ENCODE measurements around the gene NIBAN1.

The NIBAN1 gene

GRCh38 chr1:184945678-184946412 lies 28.5 kb downstream of the NIBAN1 start:
- no peak for DNase-seq

DNA sequence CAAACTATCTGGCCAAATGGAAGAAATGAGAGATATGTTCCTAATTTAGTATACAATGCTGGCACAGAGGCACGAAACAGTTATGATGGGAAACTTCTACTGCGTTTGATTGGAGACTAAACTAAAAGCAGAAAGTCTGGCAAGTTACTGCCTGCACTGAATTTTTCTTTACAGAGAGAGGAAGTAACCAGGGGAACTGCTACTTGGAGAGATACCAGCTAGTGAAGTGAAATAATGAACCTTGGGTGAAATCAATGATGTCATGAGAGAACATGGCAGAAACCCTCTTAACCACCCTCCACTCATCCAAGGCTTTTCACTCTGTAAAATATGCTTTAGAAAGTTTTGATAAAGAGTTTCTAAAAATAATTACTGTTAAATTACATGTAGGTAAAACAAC lies 29.3 kb downstream of the NIBAN1 start:
- DNase-seq = no peak

- DNase-seq = no peak
These were observed 30.3 kb downstream of the NIBAN1 start for GRCh38 chr1:184943998-184944397.

DNA sequence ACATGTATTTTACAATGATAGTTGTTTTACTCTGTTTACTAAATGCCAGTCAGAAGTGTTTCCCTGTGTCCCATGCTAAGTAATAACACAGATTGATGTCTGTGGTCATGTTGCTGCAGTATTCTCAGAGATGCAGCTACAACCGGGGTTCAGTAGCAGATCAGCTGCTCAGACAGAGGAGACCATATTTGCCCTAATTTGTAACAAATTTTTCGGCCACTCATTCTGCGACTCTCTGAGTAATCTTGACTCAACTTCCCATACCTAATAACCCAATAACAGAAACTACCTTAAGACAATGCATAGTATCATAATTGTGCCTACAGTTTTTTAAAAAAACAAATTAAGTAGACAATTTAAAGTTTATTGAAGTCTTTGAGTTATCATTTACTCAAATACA lies 32.6 kb downstream of the NIBAN1 start:
- no peak for DNase-seq

DNA sequence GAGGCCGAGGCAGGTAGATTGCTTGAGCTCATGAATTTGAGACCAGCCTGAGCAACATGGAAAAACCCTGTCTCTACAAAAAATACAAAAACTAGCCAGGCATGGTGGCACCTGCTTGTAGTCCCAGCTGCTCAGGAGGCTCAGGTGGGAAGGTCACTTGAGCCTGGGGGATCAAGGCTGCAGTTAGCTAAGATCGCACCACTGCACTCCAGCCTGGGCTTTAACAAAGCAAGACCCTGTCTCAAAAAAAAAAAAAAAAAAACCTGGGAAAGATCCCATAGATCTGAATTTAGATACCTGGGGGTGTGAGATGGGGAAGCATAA lies 32.9 kb downstream of the NIBAN1 start:
- DNase-seq = no peak

- no peak for DNase-seq
These were observed 33.5 kb downstream of the NIBAN1 start for GRCh38 chr1:184940694-184941409.

GRCh38 chr1:184940226-184940625 lies 34.1 kb downstream of the NIBAN1 start:
- DNase-seq = no peak

- no peak for DNase-seq
These were observed 36.6 kb downstream of the NIBAN1 start for GRCh38 chr1:184937729-184938128.

- no peak for DNase-seq
These were observed 38.1 kb downstream of the NIBAN1 start for GRCh38 chr1:184935920-184936798.

DNA sequence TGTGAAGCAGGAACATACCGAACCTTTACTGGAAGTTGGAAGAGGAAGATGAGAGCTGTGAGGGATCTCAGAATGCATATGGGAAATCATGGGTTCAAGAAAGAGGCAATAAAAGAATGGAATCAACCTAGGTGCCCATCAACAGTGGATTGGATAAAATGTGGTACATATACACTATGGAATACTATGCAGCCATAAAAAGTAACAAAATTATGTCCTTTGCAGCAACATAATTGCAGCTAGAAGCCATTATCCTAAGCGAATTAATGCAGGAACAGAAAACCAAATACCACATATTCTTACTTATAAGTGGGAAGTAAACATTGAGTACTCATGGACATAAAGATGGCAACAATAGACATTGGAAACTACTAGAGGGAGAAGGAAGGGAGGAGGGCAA lies 40.4 kb downstream of the NIBAN1 start:
- DNase-seq = no peak

DNA sequence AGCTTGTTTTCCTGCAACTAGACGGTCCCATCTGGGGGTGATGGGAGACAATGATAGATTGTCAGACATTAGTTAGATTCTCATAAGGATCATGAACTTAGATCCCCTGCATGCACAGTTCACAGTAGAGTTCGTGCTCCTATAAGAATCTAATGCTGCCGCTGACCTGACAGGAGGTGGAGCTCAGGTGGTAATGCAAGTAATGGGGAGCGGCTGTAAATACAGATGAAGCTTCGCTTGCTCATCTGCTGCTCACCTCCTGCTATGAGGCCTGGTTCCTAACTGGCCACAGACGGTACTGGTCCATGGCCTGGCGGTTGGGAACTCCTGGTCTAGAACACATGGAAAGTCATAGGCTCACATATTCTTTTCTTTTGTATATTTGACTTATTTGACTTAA lies 42.0 kb downstream of the NIBAN1 start:
- DNase-seq = no peak

GRCh38 chr1:184931566-184931965 lies 42.7 kb downstream of the NIBAN1 start:
- DNase-seq = no peak

DNA sequence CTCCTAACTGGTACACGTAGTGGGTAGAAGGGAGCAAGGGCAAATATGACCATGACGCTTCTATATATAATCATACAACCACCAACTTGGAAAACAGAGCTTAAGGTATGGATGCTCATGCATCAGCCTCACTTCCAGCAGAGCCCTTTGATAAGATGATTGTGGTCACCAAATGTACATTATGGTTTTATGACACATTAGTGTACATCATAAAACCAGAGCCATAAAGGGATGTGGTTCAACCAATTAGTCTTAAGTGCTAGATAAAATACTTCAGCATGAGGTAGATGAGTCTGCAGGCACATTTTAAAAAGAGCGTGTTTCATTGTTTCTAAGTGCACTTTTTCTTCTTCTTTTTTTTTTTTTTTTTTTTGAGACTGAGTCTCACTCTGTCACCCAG lies 43.7 kb downstream of the NIBAN1 start:
- DNase-seq = no peak

DNA sequence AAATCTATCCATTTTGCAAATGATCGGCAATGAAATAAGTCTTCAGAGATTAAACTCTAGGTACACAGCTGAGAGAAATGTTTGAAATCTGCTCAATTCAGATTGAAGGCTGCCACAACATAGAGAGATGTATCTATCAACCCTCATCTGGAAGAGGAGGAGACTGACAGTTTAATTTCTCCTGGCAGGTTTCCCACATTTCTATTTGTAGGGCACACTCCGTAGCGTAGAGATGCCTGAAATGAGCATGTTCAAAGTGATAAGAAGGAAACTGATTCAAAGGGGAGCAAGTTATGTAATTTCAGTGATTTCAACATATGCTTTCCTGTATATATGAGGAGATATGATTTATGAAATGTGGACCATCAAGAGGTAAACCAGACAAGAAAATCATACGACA lies 44.1 kb downstream of the NIBAN1 start:
- no peak for DNase-seq

- no peak for DNase-seq
These were observed 44.6 kb downstream of the NIBAN1 start for GRCh38 chr1:184929711-184930202.

- DNase-seq = no peak
These were observed 45.9 kb downstream of the NIBAN1 start for GRCh38 chr1:184928394-184928793.

All from activated T-cell treated with anti-CD3 and anti-CD28 coated beads for 4 hours (primary cell).